Hematopoietic multipotent progenitor cell treated with erythropoietin and hydrocortisone succinate and interleukin-3 and kit ligand, for 4 days (in vitro differentiated cells): ENCODE results near the gene FUT7.

Source experiments
- DNase-seq: peaks from one replicate; pipeline ENCODE4 v3.0.0-alpha.2; 2015

Gene FUT7

GRCh38 chr9:136982232-136983051, 49.4 kb downstream of the FUT7 start, which contains the start of gene LCNL1:
Gene LCNL1 (plus strand): TSS chr9:136982993. CDS start chr9:136983587, 594 bp downstream.
- no peak for DNase-seq

GRCh38 chr9:136981588-136982231, 50.2 kb downstream of the FUT7 start:
- no peak for DNase-seq

GRCh38 chr9:136980669-136981478, 51.0 kb downstream of the FUT7 start:
- no peak for DNase-seq
